GM19035 (cell line): ENCODE data around the gene LRP5.

ENCODE experiments used
- ATAC-seq: cut with Tn5 transposase; IDR thresholded peaks from one replicate; pipeline ENCODE4 v1.9.1; 2021; ENCODE audit not compliant: unreplicated experiment

Gene LRP5

DNA sequence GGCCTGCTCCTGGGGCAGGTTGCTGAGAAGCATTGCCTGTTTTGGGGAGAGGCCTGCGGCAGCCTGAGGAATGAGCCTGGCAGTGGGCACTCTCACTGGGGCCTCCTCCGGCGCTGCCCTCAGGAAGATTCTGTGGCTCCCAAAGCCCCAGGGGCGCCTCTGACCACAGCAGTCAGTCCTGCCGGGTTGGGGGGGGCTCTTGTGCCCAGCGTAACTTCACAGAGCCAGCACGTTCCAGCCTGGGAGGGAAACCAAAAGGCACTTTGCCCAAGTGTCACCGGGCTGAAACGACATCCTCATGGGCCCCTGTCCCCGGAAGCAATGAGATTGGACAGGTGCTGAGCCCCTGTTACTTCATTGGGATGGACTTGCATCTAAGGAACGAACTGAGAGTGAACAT is 4.3 kb upstream of the LRP5 start:
- ATAC-seq, result no peak

DNA sequence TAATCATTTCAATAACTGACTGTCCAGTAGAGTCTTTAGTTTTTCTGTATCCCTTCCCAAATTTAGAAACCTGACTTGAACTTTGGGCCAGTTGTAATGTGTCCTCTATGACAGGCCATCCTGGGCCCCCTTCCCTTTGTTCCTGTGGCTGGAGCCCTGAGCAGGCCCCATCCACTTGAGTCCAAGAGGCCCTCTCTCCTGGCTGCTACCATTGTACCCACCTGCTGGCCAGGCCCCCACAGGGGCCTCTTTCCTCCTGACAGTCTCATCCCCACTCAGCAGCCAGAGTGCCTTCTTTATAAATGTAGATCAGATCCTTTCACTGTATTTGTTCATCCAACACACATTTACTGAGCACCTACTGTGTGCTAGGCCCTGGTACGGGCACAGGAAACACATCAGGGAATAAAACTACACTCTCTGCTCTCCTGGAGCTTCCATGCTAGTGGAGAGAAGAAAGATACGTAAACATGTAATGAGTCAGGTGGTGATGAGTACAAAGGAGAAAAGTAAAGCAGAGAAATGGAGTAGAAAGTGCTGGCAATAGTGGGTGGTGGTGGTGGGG is 2.7 kb upstream of the LRP5 start:
- ATAC-seq, result no peak

DNA sequence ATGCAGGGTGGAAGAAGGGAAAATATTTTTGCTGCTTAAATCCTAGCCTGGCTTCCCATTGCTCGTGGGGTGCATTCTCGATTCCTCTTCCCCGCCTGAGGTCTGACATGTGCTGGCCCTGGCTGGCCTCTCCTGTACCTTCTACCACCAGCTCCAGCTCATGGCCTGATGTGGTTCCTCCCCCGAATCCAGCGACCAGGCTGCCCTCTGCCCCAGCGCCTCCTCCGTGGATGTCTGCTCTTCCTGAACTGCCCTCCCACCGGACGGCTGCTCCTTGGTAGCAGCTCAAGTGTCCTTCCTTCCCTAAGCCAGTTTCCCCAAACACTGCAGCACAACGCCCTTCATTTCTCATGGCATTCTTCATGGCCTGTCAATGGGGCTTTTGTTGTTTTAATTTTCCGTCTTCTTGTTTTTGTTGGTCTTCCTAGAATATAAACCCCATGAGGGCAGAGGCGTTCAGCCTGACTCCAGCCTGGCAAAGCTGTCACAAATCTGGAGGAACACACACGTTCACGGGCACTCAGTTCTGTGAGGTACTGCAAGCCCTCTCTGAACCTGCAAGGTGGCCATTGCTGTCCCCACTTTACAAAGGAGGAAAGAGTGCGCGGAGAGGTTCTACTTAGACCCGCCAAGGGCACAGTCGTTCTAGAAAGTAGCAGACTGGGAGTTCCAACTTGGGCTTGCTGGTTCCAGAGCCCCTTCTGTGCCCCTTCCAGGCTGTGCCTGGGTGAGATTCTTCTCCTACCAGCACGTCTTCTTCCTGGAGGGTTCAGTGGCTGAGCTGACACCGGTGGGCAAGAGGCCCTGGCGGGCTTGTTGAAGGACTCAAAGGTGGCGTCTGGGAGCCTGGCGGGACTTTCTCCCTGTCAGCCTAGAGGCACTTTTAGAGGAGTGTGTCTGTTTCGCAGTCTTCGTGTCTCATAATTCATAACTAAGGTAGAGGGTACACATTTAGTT is 953 bp upstream of the LRP5 start:
- ATAC-seq, result no peak

DNA sequence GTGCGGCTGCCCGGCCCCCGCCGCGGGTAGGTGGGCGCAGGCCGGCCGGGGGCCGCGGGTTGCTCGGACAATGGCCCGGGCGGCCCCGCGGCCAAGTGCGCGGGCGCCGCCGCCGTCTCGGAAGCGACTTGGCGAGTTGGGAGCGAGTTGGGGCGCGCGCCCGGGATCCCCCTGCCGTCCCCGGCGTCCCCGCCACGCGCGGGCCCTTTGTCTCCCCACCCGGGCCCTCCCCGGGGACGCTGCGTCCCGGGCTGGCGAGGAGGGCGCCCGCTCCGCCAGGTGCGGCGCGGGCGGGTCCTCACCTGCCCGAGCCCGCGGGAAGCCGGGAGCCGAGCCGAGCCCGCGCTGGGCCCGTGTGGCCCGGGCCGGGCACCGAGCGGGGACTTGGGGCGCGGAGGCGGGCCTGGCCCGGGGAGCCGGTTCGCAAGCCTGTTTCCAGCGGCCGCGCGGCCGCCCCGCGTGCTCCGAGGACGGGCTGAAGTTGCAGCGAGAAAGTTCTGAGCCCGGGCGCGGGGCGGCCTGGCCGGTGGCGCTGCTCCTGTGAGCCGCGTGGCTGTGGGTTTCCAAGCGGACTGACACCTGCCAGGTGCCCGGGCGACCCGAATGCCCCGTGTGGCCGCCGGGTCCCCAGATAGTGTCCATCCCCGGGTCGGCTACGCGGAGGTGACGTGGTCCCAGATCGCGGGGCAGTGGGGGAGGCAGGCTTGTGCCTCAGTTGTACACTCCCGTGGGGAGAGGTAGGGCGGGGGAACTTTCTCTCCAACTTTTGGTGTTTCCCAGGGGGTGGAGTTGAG is 586 bp downstream of the LRP5 start:
- no peak for ATAC-seq

DNA sequence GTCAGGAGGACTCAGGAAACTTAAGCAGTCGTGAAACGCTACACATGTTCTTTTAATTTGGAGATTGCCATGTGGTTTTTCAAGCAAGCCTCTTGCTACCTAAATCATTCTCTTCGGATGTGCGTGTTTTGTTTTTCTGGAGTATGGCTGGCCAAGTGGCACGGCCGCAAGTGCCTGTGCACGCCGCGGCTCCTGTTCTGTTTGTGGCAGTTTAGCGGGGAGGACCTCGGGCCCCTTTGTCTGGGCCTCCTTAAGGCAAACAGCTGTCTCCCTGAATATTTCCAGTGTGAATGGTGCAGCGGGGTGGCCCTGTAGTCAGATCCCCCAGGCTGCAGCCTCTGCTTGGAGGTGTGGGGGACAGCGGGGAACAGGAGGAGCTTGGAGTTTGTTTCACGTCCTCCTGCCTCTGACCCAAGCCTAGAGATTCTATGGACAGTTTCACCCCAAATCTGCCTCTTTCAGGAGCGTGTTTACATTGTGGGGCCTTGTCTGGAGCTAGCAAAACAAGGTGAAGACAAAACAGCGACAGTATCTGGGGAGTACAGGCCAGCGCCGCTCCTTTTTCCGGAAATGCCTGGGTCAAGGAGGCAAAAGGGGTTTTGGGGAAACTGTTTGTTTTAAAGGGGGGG is 1.3 kb downstream of the LRP5 start:
- no peak for ATAC-seq

DNA sequence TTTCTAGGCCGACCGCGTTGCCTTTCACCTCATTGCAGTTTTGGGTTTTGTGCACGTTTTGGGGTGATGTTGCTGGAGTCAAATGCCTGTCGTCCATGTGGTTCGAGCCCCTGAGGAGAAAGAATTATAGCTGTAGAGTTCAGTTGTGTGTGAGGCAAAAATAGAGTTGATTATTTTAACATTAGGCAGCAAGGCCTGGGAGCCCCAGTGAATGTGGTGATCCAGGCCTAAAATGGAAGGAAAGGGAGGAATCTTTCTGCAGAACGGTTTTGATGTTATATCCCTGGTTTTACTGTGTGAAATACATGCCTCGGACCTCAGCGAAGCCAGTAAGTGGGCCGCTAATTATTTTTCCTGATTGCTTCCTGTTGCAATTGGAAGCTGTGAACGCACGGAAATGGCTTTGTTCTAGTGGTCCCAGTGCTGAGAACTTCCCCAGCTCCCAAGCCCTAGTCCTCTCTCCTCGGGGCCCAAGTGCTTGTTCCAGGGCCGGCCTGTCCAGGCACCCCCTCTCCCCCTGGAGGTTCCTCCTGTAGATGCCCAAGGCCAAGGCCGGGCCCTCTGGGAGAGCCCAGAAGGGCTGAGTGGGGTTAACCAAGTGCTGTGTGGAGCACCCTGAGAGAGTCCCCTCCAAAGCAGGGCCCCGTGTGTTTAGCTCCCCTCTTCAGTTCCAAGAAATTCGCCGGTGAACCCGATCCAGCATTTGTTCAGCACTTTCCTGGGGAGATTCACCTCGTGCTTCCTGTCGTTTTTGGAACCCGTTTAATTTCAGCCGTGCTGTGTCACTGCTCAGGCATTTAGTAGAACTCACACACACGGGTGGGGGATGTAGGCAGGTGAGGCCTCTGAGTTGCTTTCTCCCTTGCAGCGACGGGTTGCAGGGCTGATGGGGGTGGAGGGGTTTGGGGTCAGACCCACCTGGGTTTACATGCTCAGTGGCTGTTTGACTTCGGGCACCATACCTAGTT is 2.1 kb downstream of the LRP5 start:
- no peak for ATAC-seq

DNA sequence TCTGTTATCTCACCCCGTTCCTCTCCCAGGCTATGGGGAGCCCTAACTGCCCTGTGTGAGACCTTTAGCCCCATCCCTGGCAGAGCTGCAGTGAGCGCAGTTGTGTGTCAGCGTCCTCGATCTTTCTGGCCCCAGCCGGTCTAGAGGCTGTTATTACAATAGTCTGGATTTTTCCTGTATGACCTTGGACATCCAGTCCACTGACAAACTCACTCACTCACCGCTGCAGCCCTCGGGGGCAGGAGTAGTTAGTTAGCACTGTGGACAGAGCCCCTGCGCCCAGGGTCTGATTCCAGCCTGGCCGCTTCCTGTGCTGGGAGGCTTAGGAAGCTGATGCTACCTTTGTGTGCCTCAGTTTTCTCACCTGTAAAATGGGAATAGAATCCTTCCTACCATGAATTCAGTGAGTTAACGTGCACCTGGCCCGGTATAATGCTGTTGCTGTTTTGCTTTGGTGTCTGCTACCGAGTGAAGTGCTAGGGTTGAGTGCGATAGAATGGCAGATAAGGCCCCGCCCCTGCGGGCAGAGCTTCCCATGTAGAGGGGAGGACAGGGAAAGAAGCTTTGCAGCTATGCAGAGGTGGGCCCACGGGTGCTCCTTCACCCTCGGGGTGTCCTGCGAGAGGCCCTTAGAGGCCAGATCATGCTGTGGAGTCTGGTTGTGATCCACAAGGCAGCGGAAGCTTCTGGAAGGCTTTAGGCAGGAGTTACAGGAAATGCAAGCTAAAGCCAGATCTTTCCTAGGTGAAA is 3.0 kb downstream of the LRP5 start:
- ATAC-seq, result no peak

DNA sequence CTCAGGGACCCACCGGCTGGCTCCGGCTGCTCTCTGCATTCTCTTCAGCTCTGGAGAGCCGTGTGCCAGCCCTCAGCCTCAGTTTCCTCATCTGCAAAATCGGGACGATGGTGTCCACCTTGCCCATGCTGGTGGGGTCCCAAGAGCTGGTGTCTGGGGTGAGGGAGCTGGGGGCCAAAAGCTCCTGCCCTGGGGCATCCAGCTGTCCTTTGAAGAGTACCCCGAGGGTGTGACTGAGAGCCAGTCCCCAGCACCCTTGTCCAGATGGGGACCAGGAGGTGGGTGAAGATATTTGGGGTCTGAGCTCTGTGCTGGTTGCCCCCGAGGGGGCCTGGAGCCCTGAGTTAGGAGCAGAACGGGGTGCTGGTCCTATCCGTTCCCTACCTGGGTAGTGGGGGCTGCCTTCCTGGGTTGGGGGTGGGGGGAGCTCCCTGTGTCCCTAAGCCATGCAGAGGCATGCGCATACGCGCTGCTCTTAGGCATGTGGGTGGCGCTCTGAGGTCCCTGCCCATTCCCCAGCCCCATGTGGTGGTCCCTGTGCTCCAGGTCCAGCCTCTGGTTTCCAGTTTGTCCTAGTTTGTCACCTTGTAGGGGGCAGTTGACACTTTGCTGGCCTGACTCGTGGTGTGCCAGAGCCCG is 4.9 kb downstream of the LRP5 start:
- ATAC-seq, result no peak

DNA sequence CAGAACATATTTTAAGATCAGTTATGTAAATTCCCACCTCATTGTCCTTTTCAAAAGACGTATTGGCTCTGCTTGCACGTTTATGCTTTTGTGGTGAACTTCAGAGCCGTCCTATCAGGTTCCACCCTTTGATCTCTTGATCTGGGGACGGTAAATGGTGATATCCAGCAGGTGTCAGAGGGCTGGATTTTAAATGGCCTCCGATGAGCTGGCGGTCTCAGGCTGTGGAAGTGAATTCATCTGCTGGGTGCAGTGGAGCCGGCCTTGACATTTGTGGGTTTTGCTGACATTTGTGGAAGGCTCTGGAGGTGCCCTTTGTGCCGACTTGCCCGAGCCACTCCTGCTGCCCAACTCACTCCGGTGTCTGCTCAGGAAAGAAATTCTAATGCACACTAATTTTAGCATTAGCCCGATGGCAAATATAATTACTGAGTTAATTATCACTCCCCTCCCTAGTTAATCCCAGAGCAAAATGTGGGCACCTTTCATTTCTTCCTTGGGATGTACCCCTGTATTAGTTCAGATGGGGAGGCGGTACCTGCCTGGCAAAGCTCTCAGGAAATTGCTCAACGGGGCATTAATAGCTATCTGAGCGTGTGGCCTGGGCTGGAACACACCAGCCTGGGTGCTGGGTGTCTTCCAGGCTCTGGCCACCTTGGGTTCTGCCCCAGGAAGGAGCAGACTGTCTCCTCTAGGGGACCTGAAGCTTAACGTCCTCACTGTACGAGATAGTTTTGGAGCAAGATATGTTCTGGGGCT is 9.1 kb downstream of the LRP5 start:
- no peak for ATAC-seq

DNA sequence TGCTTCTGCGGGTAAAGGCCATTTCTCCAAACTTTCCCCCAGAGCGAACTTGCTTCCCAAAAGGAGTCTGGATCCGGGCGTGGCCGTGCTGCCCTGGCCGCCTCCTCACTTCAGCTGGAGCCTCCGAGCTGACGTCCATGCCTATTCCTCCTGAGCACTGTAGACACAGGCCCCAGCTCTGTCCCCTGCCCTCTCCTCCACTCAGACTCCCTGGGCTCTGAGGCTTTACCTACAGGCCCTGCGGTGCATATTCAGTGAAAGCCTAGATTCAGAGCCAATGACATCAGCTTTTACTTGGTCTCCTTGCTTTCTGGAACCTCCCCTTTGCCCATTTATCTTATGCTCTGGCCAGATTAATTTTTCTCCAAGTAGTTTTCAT is 9.7 kb downstream of the LRP5 start:
- ATAC-seq, result no peak

DNA sequence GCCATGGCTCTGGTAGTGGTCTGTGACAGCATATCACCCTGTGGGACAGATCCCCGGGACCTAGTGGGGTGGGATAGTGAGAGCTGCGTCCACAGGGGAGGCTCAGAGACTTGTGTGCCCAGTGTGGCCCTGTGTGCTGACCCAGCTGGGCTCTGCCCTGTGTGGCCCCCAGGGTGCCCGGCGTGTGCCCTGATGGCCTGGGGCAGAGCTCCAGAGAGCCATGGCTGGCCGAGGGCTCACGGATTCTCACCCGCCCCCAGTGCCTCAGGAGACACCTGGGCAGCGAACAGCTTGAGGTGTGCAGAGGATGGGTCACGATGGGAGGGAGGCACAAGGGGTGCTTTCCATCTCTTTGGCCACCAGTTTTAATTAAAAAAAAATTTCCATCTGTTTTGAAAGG is 11.8 kb downstream of the LRP5 start:
- no peak for ATAC-seq

DNA sequence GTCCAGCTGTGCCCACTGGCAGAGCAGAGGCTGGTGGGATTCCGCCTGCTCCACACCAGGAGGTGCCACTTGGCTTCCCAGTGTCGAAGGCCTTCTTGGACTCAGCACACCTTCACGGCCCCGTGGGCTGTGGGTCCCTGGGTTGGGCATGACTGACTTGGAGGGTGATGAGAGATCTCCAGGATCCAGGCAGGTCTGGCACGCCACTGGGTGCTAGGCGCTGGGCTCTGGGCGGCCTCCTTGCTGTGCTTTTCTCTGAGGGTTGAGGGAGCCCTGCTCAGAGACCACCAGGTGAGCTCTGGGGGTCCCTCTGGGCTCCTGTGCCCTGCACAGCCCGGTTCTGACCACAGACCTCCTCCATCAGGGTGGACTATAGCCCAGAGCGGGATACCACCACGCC is 12.3 kb downstream of the LRP5 start:
- ATAC-seq, result no peak

DNA sequence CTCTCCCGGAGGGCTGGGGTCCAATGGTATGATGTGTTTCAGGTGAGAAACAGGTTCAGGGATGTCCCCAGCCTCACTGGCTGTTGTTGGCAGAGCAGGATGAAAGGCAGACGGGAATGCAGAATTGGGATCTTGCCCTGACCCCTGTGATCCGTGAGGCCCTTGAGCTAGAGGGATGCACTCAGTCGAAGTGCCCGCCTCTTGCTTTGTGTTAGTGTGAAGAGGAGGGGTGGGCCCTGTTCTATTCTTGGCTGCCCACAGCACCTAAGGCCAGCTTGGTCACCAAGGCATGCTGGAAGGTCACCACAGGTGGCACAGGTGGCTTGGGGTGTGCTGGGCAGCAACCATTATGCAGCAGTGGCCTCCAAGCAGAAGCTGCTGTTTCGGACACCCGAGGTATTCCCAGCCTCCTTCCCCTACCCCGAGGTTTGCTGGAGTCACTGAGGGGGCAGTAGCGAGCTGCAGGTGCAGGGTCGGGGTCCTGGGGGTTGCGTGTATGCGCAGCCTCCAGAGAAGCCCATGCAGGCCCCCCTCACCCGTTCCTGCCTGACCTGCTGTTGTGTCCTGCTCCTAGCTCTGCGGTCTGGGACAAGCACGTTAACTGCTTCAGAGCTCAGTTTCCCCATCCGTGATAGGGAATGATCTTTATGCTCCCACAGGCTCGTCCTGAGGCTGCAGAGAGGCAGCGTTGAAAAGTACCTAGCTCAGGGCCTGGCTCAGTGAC is 13.0 kb downstream of the LRP5 start:
- no peak for ATAC-seq

DNA sequence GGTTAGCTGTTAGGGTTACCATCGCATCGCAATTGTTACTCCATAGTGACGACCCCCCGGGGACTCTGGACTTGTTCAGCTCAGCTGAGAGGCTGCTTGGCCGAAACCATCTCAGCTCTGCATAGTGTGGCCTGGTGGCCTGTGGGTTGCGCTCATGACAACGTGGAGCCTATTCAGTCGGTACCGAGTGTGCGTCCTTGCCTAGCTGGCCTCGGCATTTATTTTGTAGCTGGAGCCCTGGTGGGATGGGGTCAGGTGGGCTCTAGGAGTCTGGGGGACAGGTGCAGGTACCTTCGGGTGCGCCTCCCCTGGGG is 13.5 kb downstream of the LRP5 start:
- ATAC-seq, result no peak

DNA sequence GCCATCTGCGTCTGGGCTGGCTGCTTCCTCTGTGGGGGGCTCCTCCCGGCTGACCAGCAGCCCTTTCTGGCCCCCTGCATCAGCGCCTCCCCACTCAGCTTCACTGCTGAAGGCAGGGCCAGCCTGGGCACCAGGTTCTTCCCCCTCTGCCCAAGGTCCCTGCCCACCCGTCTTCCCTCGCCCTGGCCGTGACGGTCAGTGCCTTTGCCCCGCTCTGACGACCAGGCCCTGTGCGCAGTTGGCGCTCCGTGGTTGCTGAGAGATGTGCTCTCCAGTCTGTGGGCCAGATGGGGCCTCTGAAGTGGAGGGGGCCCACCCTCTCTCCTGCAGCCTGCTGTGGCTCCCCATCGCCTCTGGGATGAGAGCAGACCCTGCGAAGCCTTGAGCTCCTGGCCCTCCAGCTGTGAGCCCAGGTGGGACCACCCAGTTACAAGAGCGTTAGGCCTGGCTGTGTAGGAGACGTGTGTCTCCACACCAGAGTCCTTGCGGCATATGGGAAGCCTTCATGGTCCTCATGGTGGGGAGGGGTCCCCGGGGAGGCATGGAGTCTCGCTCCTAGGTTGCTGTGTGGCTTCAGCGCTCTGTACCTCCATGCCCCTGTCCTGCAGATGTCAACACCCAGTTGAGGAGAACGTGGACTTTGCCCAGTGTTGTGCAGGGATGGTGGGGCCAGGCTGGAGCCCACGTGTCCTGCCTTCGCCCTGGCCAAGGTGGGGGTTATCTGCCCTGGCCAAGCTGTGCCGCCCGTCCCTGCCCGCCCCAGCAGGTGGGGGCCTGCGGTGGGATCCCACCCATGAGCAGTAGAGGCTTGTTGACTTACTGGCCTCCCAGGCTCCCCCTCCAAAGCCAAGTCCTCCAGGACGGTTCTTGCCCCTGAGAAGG is 14.2 kb downstream of the LRP5 start:
- ATAC-seq, result no peak

DNA sequence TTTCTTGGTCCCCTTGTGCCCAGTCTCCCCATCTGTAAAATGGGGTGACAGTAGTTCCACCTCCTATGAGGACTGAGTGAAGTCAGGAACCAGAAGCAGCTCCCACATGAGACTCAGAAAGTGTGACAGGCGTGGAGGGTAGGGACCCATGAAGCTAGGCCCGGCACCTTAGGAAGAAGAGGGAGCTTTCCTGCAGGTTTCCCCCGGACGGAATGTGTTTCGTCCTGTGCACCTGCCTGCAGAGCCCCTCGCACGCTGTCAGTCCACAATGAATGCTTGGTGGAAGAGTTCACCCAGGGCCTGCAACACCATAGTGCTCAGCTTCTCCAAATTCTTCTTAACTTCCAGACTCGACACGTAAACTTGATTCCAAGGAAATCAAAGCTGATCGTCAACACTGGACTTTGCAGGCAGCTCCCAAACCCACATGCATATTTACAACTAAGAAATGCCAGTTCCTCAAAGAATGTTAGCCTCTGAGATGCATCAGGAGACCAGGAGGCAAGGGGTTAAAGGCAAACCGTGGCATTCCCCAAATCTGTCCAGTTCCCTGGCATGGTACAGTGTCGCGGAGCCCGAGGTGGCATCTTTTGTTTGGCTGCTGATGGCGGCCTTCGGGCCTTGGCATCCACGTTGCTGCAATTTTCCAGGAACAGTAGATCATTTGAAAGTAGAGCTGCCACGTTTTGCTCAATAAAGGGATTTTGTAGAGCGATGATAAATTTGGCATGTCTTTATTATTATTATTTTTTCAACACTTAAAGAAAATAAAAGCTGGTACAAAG is 15.4 kb downstream of the LRP5 start:
- no peak for ATAC-seq
